Activated naive CD4-positive, alpha-beta T cell (primary cell): ENCODE results near the gene IGF2.
"Not testable (repeated sequence)": the region's sequence is repeated elsewhere in the genome, so short reads cannot be mapped to it uniquely, and the experiment has no call there.

Experiments
- DNase-seq, 4 experiments: peaks; one replicate each; lab custom pipeline; 2025; lab: John Stamatoyannopoulos, UW

Gene IGF2

DNA sequence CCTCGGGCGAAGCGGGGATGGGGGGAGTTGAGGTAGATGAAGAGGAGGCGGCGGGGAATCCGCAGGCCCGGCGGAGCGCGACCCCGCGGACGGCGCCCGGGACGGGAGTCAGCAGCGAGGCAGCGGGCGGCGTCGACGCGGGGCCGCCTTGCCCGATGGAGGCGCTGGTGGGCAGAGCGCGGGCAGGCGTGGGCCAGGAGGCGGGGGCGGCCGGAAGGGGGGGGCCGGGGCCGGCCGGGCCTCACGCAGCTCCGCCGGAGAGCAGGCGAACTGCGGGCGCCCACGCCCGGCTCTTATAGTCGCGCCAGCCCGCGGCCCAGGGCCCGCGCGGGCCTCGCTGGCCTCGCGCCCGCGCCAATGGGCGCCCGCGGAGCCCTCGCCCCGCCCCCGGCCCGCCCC lies at the start of gene IGF2:
TSS of gene IGF2 (minus strand) at position 267 of the 399 bp plus-strand sequence. CDS start 3,866 bp downstream, outside the sequence.
- no peak for DNase-seq

GRCh38 chr11:2188745-2189144 lies 49.6 kb upstream of the IGF2 start:
- no peak for DNase-seq

- DNase-seq: no peak
These were observed 48.1 kb upstream of the IGF2 start for GRCh38 chr11:2187280-2187707.

- peak in 3 of 4 experiments; percentile 15 to 33 (median 21) for DNase-seq
These were observed 47.6 kb upstream of the IGF2 start for GRCh38 chr11:2186669-2187279.

DNA sequence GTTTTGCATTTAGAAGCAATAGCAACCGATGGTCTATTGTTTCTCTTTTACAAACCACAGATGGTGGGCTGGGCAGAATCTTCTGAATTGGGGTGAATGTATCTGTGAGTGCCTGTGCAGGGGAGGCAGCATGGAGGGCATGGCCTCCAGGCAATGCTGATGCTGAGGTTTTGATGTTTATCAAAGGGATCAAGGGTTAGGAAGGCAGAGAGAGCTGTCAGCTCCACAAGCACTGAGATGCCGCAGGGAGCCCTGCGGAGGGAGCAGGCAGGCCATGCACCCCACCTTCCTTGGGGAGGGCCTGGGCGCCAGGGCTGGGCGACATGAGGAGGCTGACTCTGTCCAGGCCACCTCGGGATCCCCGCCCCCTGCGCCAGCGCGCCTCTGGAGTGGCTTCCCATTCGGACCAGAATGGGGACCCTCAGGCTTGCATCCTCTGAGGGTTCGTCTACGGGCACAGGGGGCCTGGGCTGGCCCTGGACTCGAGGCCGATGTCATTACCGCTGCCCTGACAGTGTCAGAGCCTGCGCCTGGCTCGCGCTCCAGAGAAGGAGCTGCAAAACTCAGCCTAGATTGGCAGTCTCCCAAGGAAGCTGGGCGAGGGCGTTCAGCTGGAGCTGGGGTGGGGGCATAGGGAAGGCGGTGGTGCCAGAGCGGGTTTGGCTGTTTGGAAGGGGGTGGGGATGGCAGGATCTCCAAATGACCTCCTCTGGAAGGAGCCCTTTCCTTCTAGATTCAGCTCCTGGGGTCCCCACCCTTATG lies 46.3 kb upstream of the IGF2 start:
- DNase-seq: no peak

GRCh38 chr11:2182692-2183474 lies 43.7 kb upstream of the IGF2 start:
- DNase-seq: no peak

GRCh38 chr11:2182075-2182474 lies 42.9 kb upstream of the IGF2 start:
- DNase-seq: no peak

DNA sequence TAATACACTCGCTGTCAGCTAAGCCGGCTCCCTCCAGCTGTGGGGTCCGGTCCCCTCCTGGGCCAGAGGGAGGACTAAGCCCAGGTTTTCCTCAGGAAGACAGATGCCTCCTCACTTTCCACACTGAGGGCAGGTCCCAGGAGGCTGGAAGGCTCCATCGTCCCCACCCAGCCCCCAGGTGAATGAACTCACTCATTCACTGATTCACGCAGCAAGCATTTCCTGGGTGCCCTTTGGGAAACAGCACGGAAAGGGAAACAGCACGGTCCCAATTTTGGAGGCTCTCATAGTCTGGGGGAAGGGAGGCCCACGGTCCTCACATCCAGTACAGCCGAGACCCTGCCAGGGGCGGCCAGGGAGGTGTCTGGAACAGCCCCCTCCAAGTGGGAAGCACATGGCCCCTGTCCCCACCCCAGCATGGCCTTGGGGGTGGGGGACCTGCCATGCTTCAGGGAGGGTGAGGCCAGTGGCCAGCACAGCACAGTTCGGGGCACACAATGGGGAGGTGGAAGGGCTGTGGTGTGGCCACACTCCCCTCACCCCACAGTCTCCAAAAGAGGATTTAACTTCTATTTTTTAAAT lies 41.7 kb upstream of the IGF2 start:
- DNase-seq: no peak

GRCh38 chr11:2180347-2180746 lies 41.2 kb upstream of the IGF2 start:
- DNase-seq: no peak

- no peak for DNase-seq
These were observed 40.3 kb upstream of the IGF2 start for GRCh38 chr11:2179516-2179915.

DNA sequence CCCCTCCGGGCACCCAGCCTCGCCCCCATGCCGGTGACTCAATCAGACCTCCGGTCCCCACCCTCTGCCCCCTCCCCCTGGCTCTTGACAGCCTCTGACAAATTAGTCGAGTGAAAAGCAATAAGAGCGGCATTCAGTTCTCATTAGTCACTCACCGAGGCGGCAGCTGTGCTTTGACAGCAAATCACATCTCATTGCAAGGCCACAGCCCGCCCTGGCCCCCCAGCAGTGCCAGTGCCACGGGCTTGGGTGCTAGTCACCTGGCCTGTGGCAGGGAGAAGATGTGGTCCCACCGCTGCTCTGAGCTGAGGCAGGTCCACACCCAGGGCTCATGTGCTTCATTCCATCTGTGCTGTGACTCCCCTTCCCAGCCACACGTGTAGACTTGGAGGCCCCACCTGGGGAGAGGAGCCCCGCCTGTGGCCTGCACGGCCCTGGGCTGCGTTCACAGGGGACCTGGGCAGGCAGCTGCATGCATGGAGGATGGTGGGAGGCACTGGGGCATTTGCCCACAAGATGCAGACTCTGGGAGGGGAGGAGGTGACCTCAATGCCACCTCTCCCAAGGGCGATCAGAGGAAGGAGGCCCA lies 39.8 kb upstream of the IGF2 start:
- DNase-seq: no peak

DNA sequence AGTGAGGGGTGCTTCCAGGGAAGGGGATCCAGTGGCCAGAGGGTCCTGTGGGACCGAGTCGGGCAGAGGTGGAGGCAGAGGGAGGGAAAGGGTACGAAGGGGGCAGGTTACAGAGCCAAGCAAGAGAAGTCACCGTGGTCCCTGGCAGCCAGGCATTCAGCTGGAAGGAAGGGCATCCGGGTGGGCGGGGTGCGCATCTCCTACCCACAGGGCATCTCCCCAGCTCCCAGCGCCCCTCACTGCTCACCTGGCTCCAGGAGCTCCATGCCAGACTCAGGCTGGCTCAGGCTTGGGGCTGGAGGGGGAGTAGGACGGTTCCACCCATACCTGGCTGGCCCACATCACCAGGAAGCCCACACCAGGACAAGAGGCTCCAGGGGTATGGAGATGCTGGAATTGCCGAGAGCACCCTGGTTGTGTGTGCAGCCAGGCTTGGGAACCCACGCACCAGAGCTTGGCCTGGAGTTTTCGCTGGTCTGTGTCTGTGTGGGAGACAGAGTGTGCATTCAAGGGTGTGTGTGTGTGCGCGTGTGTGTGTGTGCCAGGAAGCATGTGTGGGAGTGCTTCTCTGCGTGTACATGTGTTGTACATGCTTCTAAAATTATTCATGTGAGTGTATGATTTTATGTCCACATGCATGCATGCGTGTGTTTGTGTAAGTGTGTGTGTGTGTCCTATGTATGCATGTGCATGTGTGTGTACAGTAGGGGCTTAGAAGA lies 39.0 kb upstream of the IGF2 start:
- DNase-seq: not testable (repeated sequence)

DNA sequence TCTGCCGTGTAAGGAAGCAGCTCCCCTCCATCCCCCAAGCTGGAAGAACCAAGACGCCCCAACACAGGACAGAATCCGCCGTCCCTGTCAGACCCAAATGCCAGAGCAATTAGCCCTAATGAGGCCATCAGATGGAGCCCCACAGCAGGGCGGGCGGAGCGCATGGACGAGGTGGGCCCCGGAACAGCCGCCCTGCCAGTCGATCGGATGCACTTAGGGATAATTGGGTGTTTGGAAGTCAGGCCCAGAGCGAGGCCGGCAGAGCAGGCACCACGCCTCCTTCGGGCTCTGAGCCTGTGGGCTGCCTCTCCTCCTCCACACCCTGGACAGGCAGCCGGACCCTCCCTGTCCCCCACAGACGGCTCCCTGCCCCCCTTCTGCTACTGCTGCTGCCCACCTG lies 37.9 kb upstream of the IGF2 start:
- DNase-seq: no peak

DNA sequence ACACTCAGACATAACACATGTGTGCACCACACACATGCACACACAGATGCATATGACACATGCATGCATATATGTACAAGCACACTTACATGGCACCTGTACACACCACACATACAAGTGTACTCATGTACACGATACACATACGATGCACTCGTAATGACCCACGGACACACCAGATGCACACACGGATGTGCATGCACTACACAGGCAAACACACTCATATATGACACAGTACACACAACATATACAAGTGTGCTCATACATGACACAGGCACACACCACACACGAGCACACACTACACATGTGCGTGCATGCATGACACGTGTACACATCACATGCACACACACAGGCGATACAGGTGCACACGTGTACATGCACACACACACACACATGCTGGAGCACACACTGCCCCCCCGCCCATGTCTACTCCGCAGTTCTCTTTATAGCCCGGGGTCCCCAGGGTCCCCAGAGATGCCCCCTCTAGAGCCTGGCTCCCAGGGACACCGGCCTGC lies 37.3 kb upstream of the IGF2 start:
- DNase-seq: no peak

DNA sequence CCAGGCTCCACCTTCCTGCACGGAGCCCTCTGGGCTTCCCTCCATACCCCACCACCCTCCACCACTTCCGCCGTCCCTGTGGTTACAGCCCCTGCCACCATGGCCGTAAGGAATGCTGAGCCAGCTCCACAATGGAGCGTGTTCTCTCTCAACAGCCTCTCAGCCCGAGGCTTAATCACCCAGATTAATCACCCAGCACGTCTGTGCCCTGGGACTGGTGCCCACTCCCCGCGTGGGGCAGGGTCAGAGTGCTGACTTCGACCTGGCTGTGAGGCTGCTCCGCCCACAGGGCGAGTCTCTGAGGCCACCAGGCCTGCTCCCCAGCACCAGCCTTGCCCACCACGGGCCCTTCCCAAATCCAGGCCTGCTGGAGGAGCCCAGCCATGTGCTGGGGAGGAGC lies 36.5 kb upstream of the IGF2 start:
- DNase-seq: no peak

GRCh38 chr11:2174361-2174760 lies 35.2 kb upstream of the IGF2 start:
- DNase-seq: no peak

GRCh38 chr11:2173761-2174160 lies 34.6 kb upstream of the IGF2 start:
- DNase-seq: no peak

DNA sequence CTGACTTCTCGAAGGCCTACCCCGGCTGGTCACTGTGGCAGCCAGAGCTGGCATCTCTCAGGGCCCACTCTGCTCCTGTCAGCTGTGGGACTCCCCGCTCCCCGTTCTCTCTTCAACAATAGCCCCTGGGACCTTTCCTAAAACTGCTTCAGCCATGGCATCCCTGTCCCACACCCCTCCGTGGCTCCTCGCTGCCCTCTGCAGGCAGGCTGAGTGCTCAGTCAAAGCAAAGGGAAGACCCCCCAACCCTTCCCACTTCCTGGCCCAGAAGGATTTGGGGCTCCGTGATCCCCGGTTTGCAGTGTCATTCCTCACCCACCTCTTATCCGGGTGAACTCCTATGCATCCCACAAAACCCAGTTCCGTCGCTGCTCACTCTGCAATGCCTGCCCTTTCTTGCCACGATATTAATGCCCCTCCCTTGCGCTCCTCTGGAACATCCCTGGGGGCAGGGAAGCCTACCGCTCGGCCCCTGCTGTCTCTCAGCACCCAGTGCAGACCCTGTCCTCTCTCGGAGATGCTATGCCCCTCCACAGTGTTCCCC lies 34.0 kb upstream of the IGF2 start:
- DNase-seq: no peak

DNA sequence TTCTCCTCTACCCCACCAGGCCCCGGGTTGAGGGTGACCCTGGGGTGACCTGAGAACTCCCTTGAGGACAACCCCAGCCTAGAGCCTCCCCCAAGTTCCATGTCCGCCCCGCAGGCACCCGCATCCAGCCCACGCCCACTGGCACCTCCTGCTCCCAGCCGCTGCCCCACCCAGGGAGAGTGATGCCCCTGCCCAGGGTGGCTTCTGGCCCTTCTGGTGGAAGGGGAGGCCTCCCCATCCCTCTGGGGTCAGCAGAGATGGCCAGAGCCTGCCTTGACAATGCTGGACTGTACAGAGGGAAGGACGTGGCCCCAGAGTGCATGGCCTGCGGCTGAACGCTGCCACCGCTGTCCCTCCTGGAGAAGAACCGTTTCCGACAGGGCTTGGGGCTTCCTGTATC lies 33.5 kb upstream of the IGF2 start:
- DNase-seq: no peak

- no peak for DNase-seq
These were observed 32.4 kb upstream of the IGF2 start, which contains the start of gene TH for GRCh38 chr11:2171591-2172003. TH (minus strand) TSS chr11:2171815; CDS start chr11:2171786, 29 bp downstream.
